OCI-LY1 (cell line): ENCODE results near the gene NLRC3.

ENCODE experiments used
- H2AFZ ChIP-seq: fragments of 200-600 bp; sonication (generic), shearing (Covaris generic); 2 replicates; pipeline ENCODE4 v1.6.0; 2014; ENCODE audit warnings: antibody characterized with exemption, mild to moderate bottlenecking, low read length
- H3F3A ChIP-seq: fragments of 200-600 bp; sonication (generic), shearing (Covaris generic); 2 replicates; pipeline ENCODE4 v1.6.0; 2014; ENCODE audit warnings: mild to moderate bottlenecking, antibody characterized with exemption, low read length, moderate library complexity; ENCODE audit not compliant: insufficient read depth
- H3K27ac ChIP-seq: fragments of 200-600 bp; sonication (generic); 2 replicates; pipeline ENCODE4 v1.5.1; 2014; ENCODE audit warnings: low read length, mixed run types, mild to moderate bottlenecking, low read depth; ENCODE audit not compliant: poor library complexity, severe bottlenecking
- H3K27me3 ChIP-seq: fragments of 200-600 bp; sonication (generic); 2 replicates; pipeline ENCODE4 v1.6.0; 2014; ENCODE audit warnings: antibody characterized with exemption, mild to moderate bottlenecking, low read length, moderate library complexity; ENCODE audit not compliant: insufficient read depth
- H3K36me3 ChIP-seq: fragments of 200-600 bp; sonication (generic); 2 replicates; pipeline ENCODE4 v1.6.1; 2014; ENCODE audit warnings: mild to moderate bottlenecking, antibody characterized with exemption, low read length, moderate library complexity, mixed read lengths; ENCODE audit not compliant: insufficient read depth
- H3K4me1 ChIP-seq: fragments of 200-600 bp; sonication (generic); 2 replicates; pipeline ENCODE4 v1.5.1; 2014; ENCODE audit warnings: mild to moderate bottlenecking, low read length, moderate library complexity; ENCODE audit not compliant: insufficient read depth, severe bottlenecking
- H3K4me2 ChIP-seq: fragments of 200-600 bp; sonication (generic), shearing (Covaris generic); 2 replicates; pipeline ENCODE4 v1.6.1; 2014; ENCODE audit warnings: low read length
- H3K4me3 ChIP-seq: fragments of 200-600 bp; sonication (generic); 2 replicates; pipeline ENCODE4 v1.5.1; 2014; ENCODE audit warnings: low read length, low read depth, mild to moderate bottlenecking, mixed read lengths; ENCODE audit not compliant: poor library complexity, severe bottlenecking
- H3K79me2 ChIP-seq: fragments of 200-600 bp; shearing (Covaris generic); 2 replicates; pipeline ENCODE4 v1.6.1; 2016; ENCODE audit warnings: mixed run types, low read length, mixed read lengths; ENCODE audit not compliant: insufficient read depth
- H3K9ac ChIP-seq: fragments of 200-600 bp; sonication (generic), shearing (Covaris generic); 2 replicates; pipeline ENCODE4 v1.6.1; 2014; ENCODE audit warnings: mild to moderate bottlenecking, low read length, mixed read lengths
- H3K9me2 ChIP-seq: fragments of 200-600 bp; sonication (generic), shearing (Covaris generic); 2 replicates; pipeline ENCODE4 v1.6.1; 2014; ENCODE audit warnings: low read depth, mild to moderate bottlenecking, low read length, mixed read lengths
- H3K9me3 ChIP-seq: fragments of 200-600 bp; shearing (Covaris generic); 2 replicates; pipeline ENCODE4 v1.6.1; 2014; ENCODE audit warnings: low read length, mixed read lengths
- H4K20me1 ChIP-seq: fragments of 200-600 bp; sonication (generic), shearing (Covaris generic); 2 replicates; pipeline ENCODE4 v1.6.0; 2016; ENCODE audit warnings: mild to moderate bottlenecking, low read length; ENCODE audit not compliant: insufficient read depth
- EZH2 ChIP-seq: fragments of 200-600 bp; sonication (generic), shearing (Covaris generic); IDR thresholded peaks from 2 replicates; pipeline ENCODE4 v1.8.0; 2017; ENCODE audit warnings: borderline replicate concordance, mixed run types, mild to moderate bottlenecking, antibody characterized with exemption, low read length, moderate library complexity, mixed read lengths
- TF ChIP-seq, protein P1 (sequence below): fragments of 200-600 bp; sonication (generic), shearing (Covaris generic); IDR thresholded peaks from 2 replicates; pipeline ENCODE4 v1.5.1; 2017; ENCODE audit warnings: mild to moderate bottlenecking, antibody characterized with exemption, low read length, moderate library complexity, mixed read lengths

Gene NLRC3

DNA sequence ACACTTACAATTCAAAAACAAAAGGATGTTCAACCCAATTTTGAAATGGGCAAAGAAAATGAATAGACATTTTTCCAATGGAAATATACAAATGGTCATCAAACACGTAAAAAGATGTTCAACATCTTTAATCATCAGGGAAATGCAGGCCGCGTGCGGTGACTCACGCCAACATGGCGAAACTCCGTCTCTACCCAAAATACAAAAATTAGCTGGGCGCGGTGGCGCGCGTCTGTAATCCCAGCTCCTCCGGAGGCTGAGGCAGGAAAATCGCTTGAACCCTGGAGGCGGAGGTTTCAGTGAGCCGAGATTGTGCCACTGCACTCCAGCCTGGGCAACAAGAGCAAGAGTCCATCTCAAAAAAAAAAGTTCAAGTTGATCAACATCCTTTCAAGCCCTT, 78.2 kb downstream of the NLRC3 start:
- no peak overlapping the region for H3K4me3 ChIP-seq
- no peaks in the 10 kb centered on the region for H3K9me2 ChIP-seq
- H4K20me1 ChIP-seq: no peaks in the 10 kb centered on the region
- no peak for TF ChIP-seq EZH2
- TF ChIP-seq, protein P1, sequence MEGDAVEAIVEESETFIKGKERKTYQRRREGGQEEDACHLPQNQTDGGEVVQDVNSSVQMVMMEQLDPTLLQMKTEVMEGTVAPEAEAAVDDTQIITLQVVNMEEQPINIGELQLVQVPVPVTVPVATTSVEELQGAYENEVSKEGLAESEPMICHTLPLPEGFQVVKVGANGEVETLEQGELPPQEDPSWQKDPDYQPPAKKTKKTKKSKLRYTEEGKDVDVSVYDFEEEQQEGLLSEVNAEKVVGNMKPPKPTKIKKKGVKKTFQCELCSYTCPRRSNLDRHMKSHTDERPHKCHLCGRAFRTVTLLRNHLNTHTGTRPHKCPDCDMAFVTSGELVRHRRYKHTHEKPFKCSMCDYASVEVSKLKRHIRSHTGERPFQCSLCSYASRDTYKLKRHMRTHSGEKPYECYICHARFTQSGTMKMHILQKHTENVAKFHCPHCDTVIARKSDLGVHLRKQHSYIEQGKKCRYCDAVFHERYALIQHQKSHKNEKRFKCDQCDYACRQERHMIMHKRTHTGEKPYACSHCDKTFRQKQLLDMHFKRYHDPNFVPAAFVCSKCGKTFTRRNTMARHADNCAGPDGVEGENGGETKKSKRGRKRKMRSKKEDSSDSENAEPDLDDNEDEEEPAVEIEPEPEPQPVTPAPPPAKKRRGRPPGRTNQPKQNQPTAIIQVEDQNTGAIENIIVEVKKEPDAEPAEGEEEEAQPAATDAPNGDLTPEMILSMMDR: no peak
- H3K27me3 ChIP-seq: peaks cover 4% of the 10 kb centered on the region; the same call in 1 of the 2 replicates
- H3K27ac ChIP-seq: no peak overlapping the region
- no peak overlapping the region for H3K9ac ChIP-seq
- no peaks in the 10 kb centered on the region for H3K9me3 ChIP-seq
- no peaks in the 10 kb centered on the region for H3K36me3 ChIP-seq
- H3K4me1 ChIP-seq: peaks cover 22% of the 10 kb centered on the region
- H3K79me2 ChIP-seq: no peaks in the 10 kb centered on the region
- H3K4me2 ChIP-seq: no peak overlapping the region
- no peak overlapping the region for H2AFZ ChIP-seq
- no peaks in the 10 kb centered on the region for H3F3A ChIP-seq

DNA sequence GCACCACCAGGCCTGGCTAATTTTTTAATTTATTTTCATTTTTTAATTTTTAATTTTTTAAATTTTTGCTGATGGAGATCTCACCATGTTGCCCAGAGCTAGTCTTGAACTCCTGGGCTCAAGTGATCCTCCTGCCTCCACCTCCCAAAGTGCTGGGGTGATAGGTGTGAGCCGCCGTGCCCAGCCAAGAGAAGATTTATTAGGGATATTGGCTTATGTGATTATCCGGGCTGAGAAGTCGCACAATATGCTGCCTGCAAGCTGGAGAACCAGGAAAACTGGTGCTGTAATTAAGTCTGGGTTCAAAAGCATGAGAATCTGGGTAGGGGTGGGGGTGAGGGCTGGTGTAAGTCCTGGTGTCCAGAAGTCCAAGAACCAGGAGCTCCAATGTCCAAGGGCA, 79.4 kb downstream of the NLRC3 start:
- no peak overlapping the region for H2AFZ ChIP-seq
- no peaks in the 10 kb centered on the region for H3F3A ChIP-seq
- H3K79me2 ChIP-seq: no peaks in the 10 kb centered on the region
- TF ChIP-seq EZH2: no peak
- TF ChIP-seq, protein P1: no peak
- peaks cover 4% of the 10 kb centered on the region; the same call in 1 of the 2 replicates for H3K27me3 ChIP-seq
- no peaks in the 10 kb centered on the region for H4K20me1 ChIP-seq
- H3K9me3 ChIP-seq: no peaks in the 10 kb centered on the region
- no peaks in the 10 kb centered on the region for H3K36me3 ChIP-seq
- H3K4me2 ChIP-seq: no peak overlapping the region
- H3K4me1 ChIP-seq: peaks cover 15% of the 10 kb centered on the region
- H3K4me3 ChIP-seq: no peak overlapping the region
- no peak overlapping the region for H3K9ac ChIP-seq
- H3K9me2 ChIP-seq: no peaks in the 10 kb centered on the region
- no peak overlapping the region for H3K27ac ChIP-seq

DNA sequence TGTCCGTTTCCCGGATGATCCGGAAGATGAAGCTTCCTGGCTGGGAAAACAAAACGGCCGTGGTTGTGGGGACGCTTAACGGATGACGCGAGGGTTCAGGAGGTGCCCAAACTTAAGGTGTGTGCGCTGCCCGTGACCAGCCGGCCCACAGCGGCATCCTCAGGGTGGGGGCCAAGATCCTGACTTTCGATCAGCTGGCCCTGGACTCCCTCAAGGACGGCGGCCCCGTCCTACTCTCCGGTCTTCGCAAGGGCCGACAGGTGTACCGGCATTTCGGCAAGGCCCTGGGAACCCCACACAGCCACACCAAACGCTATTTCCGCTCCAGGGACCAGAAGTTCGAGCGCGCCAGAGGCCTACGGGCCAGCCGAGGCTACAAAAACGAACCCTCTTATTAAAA, 80.8 kb downstream of the NLRC3 start:
- no peaks in the 10 kb centered on the region for H3F3A ChIP-seq
- no peak overlapping the region for H3K9ac ChIP-seq
- H3K9me3 ChIP-seq: no peaks in the 10 kb centered on the region

More for the DNA sequence above, 80.8 kb downstream of the NLRC3 start:
- H3K4me3 ChIP-seq: no peak overlapping the region
- no peaks in the 10 kb centered on the region for H4K20me1 ChIP-seq
- no peaks in the 10 kb centered on the region for H3K9me2 ChIP-seq
- H3K36me3 ChIP-seq: no peaks in the 10 kb centered on the region
- H3K4me2 ChIP-seq: no peak overlapping the region
- H2AFZ ChIP-seq: no peak overlapping the region
- no peak overlapping the region for H3K27ac ChIP-seq
- TF ChIP-seq, protein P1: no peak
- TF ChIP-seq EZH2: no peak
- H3K4me1 ChIP-seq: peaks cover 3% of the 10 kb centered on the region
- no peaks in the 10 kb centered on the region for H3K79me2 ChIP-seq
- peaks cover 4% of the 10 kb centered on the region; the same call in 1 of the 2 replicates for H3K27me3 ChIP-seq
